Spleen (tissue), 11 donors: ENCODE data around the gene BPIFB1. TPM values are rescaled to one million over a fixed set of nuclear protein-coding genes. Genes with fewer than 3 reads are reported as not detected.

Source experiments
- DNase-seq: peaks from one replicate; pipeline ENCODE4 v3.0.0-alpha.2; 2020
- H3K27ac ChIP-seq, 8 donors: fragments of 200-600 bp; sonication (generic) in 7 of 8; 1 replicate in 4 of 8; 2 replicates in 4 of 8; pipeline versions ENCODE4 v1.5.0 to v1.8.0; 2016 to 2021; ENCODE audit warnings: inconsistent platforms in 4 of 8, mild to moderate bottlenecking in 4 of 8, moderate library complexity in 1 of 8
- H3K27me3 ChIP-seq, 7 donors: fragments of 200-600 bp; sonication (generic) in 6 of 7; replicated peaks in 1 of 7; 1 replicate in 4 of 7; 2 replicates in 3 of 7; pipeline versions ENCODE4 v1.5.0 to v1.8.0; 2016 to 2021; ENCODE audit warnings: inconsistent platforms in 3 of 7, mild to moderate bottlenecking in 1 of 7
- H3K36me3 ChIP-seq, 6 donors: fragments of 200-600 bp; sonication (generic) in 5 of 6; 1 replicate in 4 of 6; 2 replicates in 2 of 6; pipeline versions ENCODE4 v1.5.0 to v1.8.0; 2016 to 2021; ENCODE audit warnings: inconsistent platforms in 2 of 6
- H3K4me1 ChIP-seq, 6 donors: fragments of 200-600 bp; sonication (generic) in 5 of 6; 1 replicate in 3 of 6; 2 replicates in 3 of 6; pipeline versions ENCODE4 v1.5.0 to v1.8.0; 2016 to 2021; ENCODE audit warnings: inconsistent platforms in 3 of 6
- H3K4me3 ChIP-seq, 8 donors: fragments of 200-600 bp; sonication (generic) in 7 of 8; 1 replicate in 4 of 8; 2 replicates in 4 of 8; pipeline versions ENCODE4 v1.5.0 to v1.8.0; 2016 to 2021; ENCODE audit warnings: inconsistent platforms in 4 of 8, mild to moderate bottlenecking in 4 of 8, moderate library complexity in 2 of 8
- H3K9me3 ChIP-seq, 8 donors: fragments of 200-600 bp; sonication (generic) in 7 of 8; 1 replicate in 4 of 8; 2 replicates in 4 of 8; pipeline versions ENCODE4 v1.5.0 to v1.8.0; 2016 to 2021; ENCODE audit warnings: inconsistent platforms in 4 of 8
- POLR2A ChIP-seq, 3 donors: fragments of 450-650 bp; IDR thresholded peaks; one replicate each; pipeline ENCODE4 v1.5.1; 2017; ENCODE audit warnings: antibody characterized with exemption in 3 of 3, mild to moderate bottlenecking in 1 of 3
- POLR2AphosphoS5 ChIP-seq, 3 donors: sonication (generic); formaldehyde crosslinking; IDR thresholded peaks; one replicate each; pipeline ENCODE4 v1.5.1; 2017; ENCODE audit warnings: antibody characterized with exemption in 3 of 3
- WGBS, 5 donors: extraction: QIAGEN DNeasy Blood & Tissue Kit in 3 of 5; methylation state at CpG; one replicate each; pipeline versions ENCODE4 v1.1.5 to v1.1.7; 2013 to 2018; 5-methylcytosine and 5-hydroxymethylcytosine counted together
- intact Hi-C: fragments of 100-400 bp; cut with DNase I; formaldehyde crosslinking; loops from one replicate; pipeline ENCODE4 v1.15.0; 2023; ENCODE audit warnings: low total_unique reads
- polyA plus RNA-seq, 3 donors: library from polyadenylated mRNA; stranded (reverse); fragments of 200-250 nt; gene quantifications; one replicate each; pipeline ENCODE4 v1.2.1, GENCODE V29; 2013
- total RNA-seq, 7 donors: library from RNA; depleted of rRNA in 3 of 7; stranded (reverse); fragments of >200 nt in 3 of 7; fragmentation: NEBNext Ultra II Directional in 4 of 7; extraction: Animal tissue kit (Norgen Biotek cat#: 25700) in 4 of 7; gene quantifications; one replicate each; pipeline versions ENCODE4 v1.1.0 to v1.2.1, GENCODE V29; 2016 to 2021
- TF ChIP-seq, protein P1 (sequence below), 11 experiments: fragments of 200-600 bp in 7 of 11; fragments of 450-650 bp in 4 of 11; sonication (generic) in 4 of 11; IDR thresholded peaks in 8 of 11; conservative IDR thresholded peaks in 3 of 11; 1 replicate in 7 of 11; 2 replicates in 4 of 11; pipeline versions ENCODE4 v1.4.0 to v1.8.0; 2016 to 2021; ENCODE audit warnings: antibody characterized with exemption in 11 of 11, inconsistent platforms in 4 of 11, mild to moderate bottlenecking in 1 of 11
- donor health status: healthy with polysubstance abuse.
- donor health status: DM: no; HTN: no; CAD: no; lungs with moderate emphysema.
- donor health status: DM: no; HTN: no; CAD: no.
- donor health status: Bipolar disorder and iron deficiency.
- donor health status: healthy.
- donor health status: DM: no; HTN: no; CAD: no.
- donor health status: DM: yes; HTN: yes; CAD: no.

BPIFB1 gene
- total and polyA plus RNA-seq, 10 donors = 0.06 TPM; not detected in 8

DNA sequence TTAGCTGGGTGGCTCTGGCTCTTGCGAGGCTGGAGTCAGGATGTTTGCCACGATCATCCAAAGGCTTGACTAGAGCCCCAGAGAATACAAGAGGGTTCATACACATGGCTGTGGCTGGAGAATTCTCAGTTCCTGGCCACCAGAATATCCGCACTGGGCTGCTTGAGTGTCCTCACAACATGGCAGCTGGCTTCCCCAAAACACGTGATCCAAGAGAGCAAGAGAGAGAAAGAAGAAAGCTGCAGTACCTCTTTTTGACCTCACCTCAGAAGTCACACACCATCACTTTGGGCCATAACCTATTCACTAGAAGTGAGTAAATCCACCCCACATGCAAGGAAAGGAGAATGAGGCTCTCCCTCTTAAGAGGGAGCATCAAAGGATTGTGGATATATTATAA, 21.5 kb upstream of the BPIFB1 start:
- H3K27me3 ChIP-seq = peaks cover 0 to 54% (median 0%) of the 10 kb centered on the region in 7 donors
- peaks cover 0 to 13% (median 3%) of the 10 kb centered on the region in 6 donors for H3K4me1 ChIP-seq
- H3K27ac ChIP-seq = peak overlapping the region in 4 of 8 donors; percentile 32 to 54 (median 43)
- intact Hi-C loops = no loop called here
- no peaks in the 10 kb centered on the region for H3K36me3 ChIP-seq
- TF ChIP-seq, protein P1, sequence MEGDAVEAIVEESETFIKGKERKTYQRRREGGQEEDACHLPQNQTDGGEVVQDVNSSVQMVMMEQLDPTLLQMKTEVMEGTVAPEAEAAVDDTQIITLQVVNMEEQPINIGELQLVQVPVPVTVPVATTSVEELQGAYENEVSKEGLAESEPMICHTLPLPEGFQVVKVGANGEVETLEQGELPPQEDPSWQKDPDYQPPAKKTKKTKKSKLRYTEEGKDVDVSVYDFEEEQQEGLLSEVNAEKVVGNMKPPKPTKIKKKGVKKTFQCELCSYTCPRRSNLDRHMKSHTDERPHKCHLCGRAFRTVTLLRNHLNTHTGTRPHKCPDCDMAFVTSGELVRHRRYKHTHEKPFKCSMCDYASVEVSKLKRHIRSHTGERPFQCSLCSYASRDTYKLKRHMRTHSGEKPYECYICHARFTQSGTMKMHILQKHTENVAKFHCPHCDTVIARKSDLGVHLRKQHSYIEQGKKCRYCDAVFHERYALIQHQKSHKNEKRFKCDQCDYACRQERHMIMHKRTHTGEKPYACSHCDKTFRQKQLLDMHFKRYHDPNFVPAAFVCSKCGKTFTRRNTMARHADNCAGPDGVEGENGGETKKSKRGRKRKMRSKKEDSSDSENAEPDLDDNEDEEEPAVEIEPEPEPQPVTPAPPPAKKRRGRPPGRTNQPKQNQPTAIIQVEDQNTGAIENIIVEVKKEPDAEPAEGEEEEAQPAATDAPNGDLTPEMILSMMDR (IDR thresholded peaks at IDR 0.05 in 8 of 11, conservative IDR thresholded peaks at IDR 0.05 in 3 of 11) = no peak
- TF ChIP-seq POLR2AphosphoS5 (IDR thresholded peaks at IDR 0.05) = no peak
- TF ChIP-seq POLR2A (IDR thresholded peaks at IDR 0.05) = no peak
- H3K4me3 ChIP-seq = no peak overlapping the region
- WGBS, 5 donors = 58 to 77% (median 68%) methylated on average over 4 of the region's 4 CpGs
- peaks cover 0 to 7% (median 0%) of the 10 kb centered on the region in 8 donors for H3K9me3 ChIP-seq
- DNase-seq = no peak

DNA sequence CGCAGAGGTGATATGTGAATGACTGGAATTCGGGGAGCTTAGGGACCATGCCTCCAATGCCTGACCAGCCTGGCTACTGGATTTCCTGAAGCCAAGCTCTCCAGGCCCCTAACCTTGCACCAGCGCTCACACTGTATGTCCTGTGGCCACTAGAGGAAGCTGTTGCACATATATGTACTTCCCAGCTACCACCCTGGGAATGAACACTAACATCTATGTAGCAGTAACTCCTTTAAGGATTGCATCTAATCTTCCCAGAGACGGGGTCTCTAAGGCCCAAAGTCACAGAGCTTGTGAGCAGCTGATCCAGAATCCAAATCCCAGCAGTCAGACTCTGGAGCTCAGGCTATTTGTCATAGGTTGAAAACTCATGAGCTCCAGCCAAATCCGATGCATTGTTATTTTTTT, 20.4 kb upstream of the BPIFB1 start:
- TF ChIP-seq POLR2A (IDR thresholded peaks at IDR 0.05) = no peak
- TF ChIP-seq, protein P1 (IDR thresholded peaks at IDR 0.05 in 8 of 11, conservative IDR thresholded peaks at IDR 0.05 in 3 of 11) = peak in 3 of 11 experiments; percentile 25 to 43 (median 28)
- H3K27ac ChIP-seq = peak overlapping the region in 3 of 8 donors; percentile 32 to 54 (median 46)
- H3K36me3 ChIP-seq = no peaks in the 10 kb centered on the region
- peaks cover 0 to 66% (median 0%) of the 10 kb centered on the region in 7 donors for H3K27me3 ChIP-seq
- no peak for DNase-seq
- H3K4me1 ChIP-seq = peaks cover 0 to 14% (median 4%) of the 10 kb centered on the region in 6 donors
- WGBS, 5 donors = 29 to 41% (median 34%) methylated on average over 5 of the region's 5 CpGs
- peaks cover 0 to 7% (median 0%) of the 10 kb centered on the region in 8 donors for H3K9me3 ChIP-seq
- intact Hi-C loops = no loop called here
- H3K4me3 ChIP-seq = no peak overlapping the region

DNA sequence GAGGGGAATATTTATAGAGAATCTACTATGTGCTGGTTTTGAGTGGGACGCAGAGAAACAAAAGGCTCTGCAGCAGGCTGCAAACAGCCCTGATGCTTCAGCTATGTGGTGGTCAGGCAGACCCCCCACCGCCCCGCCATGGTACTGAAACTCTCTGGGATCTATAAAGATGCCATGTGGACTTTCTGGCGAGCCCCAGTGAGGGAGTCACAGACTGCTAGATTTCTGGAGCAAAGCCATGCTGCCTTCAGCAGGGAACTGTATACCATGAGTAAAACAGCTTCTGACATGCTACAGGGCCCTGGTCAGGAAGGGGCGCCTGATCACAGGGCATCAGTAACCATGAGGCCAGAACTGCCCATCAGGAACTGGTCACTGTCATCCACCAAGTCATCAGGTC, 19.2 kb upstream of the BPIFB1 start:
- H3K27ac ChIP-seq = no peak overlapping the region
- H3K9me3 ChIP-seq = peaks cover 0 to 7% (median 0%) of the 10 kb centered on the region in 8 donors
- H3K4me3 ChIP-seq = no peak overlapping the region
- peaks cover 0 to 77% (median 0%) of the 10 kb centered on the region in 7 donors for H3K27me3 ChIP-seq
- H3K4me1 ChIP-seq = peaks cover 0 to 18% (median 8%) of the 10 kb centered on the region in 6 donors
- intact Hi-C loops = no loop called here
- H3K36me3 ChIP-seq = no peaks in the 10 kb centered on the region
- no peak for TF ChIP-seq POLR2AphosphoS5 (IDR thresholded peaks at IDR 0.05)
- TF ChIP-seq, protein P1 (IDR thresholded peaks at IDR 0.05 in 8 of 11, conservative IDR thresholded peaks at IDR 0.05 in 3 of 11) = no peak
- no peak for TF ChIP-seq POLR2A (IDR thresholded peaks at IDR 0.05)
- 80 to 92% (median 89%) methylated on average over 5 of the region's 5 CpGs for WGBS, 5 donors
- no peak for DNase-seq

DNA sequence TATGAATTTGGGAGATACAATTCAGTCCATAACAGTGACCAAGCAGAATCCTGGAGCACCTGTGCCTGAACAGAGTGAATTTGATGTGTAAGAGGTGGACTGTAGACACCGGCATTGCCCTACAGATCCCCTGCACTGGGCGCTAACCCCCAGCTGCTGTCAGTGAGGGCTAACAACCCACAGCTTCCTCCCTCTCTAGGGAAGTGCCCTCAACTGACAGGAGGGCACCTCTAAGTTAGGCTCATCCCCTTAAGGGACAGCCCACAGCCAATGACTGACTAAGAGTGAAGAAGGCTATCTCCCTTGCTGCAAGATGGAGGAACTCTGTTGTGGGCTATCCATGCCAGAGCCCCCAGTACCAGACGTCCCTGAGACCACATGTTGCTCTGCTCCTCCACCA, 15.3 kb upstream of the BPIFB1 start:
- Histone ChIP-seq H3K4me1 (peaks cover 0 to 21% (median 5%) of the 10 kb centered on the region in 6 donors), H3K27me3 (peaks cover 0 to 55% (median 0%) of the 10 kb centered on the region in 7 donors), H3K9me3 (no peaks in the 10 kb centered on the region), H3K36me3 (no peaks in the 10 kb centered on the region), H3K4me3 (no peak overlapping the region), H3K27ac (no peak overlapping the region)
- TF ChIP-seq, protein P1 (IDR thresholded peaks at IDR 0.05 in 8 of 11, conservative IDR thresholded peaks at IDR 0.05 in 3 of 11) = no peak
- TF ChIP-seq POLR2A (IDR thresholded peaks at IDR 0.05) (no peak), POLR2AphosphoS5 (IDR thresholded peaks at IDR 0.05) (no peak)
- 17 to 49% (median 29%) methylated on average over 3 of the region's 3 CpGs for WGBS, 5 donors
- intact Hi-C loops = no loop called here
- DNase-seq = no peak
